Dermis lymphatic vessel endothelial cell (primary cell): ENCODE measurements around the gene SIGLEC14. TPM values are rescaled to one million over a fixed set of nuclear protein-coding genes. Genes with fewer than 3 reads are reported as not detected.

Source experiments
- total RNA-seq: library from RNA; depleted of rRNA; stranded (reverse); fragments of >200 nt; gene quantifications from 2 replicates; pipeline ENCODE4 v1.2.1, GENCODE V29; 2014

The SIGLEC14 gene, protein sequence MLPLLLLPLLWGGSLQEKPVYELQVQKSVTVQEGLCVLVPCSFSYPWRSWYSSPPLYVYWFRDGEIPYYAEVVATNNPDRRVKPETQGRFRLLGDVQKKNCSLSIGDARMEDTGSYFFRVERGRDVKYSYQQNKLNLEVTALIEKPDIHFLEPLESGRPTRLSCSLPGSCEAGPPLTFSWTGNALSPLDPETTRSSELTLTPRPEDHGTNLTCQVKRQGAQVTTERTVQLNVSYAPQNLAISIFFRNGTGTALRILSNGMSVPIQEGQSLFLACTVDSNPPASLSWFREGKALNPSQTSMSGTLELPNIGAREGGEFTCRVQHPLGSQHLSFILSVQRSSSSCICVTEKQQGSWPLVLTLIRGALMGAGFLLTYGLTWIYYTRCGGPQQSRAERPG
- not detected in 2 replicates for total RNA-seq

DNA sequence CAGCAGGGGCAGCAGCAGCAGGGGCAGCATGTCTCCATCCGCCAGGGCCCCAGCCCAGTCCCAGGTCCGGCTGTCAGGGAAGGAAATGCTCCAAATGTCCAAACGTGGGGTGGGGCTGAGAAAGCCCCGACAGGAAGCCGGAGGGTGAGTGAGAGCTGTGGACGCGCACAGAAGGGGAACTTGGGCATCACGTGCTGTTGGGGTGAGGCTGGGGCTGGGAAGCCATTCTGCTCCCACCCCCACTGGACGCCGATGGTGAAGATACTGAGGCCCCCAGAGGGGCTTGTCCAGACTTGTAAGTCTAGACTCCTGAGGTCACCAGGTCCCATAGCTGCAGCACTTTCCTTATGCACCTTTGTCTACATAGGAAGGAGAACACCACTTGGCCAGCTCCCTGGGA, at the start of gene SIGLEC14:
Gene SIGLEC14, minus strand, starts transcription at position 96 of the 400 bp plus-strand sequence. Its CDS starts 66 bp downstream, at position 30.

DNA sequence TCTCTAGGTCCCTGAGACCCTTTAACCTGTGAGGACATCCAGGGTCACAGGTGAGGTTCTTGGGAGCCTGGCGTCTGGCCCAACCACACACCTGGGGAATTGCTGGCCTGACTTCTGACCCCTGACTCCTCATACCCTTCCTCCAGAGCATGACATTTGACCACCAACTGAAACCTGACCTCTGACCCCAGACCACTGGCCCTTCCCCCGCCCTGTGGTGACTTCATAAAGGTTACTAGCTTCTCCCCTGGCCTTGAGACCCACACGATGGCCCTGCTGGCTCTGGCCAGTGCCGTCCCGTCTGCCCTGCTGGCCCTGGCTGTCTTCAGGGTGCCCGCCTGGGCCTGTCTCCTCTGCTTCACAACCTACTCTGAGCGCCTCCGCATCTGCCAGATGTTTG, 46.6 kb upstream of the SIGLEC14 start, which contains the start of gene SPACA6:
Gene SPACA6, plus strand, starts transcription at position 71 of the 400 bp plus-strand sequence. Its CDS starts 197 bp downstream, at position 268.

DNA sequence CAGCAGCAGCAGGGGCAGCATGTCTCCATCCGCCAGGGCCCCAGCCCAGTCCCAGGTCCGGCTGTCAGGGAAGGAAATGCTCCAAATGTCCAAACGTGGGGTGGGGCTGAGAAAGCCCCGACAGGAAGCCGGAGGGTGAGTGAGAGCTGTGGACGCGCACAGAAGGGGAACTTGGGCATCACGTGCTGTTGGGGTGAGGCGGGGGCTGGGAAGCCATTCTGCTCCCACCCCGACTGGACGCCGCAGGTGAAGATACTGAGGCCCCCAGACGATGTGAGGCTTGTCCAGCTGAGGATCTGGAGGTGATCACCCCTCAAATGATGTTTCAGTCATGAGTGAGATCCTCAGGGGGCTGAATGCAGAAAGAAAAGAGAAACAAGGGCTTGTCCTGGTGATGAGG, 16.3 kb downstream of the SIGLEC14 start, which contains the start of gene SIGLEC5:
Gene SIGLEC5, minus strand, starts transcription at position 87 of the 400 bp plus-strand sequence. Its CDS starts 66 bp downstream, at position 21.

Other genes starting within 250 kb of the SIGLEC14 start
- not detected in 2 replicates for gene SIGLEC10, start 229.2 kb downstream of the SIGLEC14 start, total RNA-seq
- gene SIGLEC8, start 188.4 kb downstream of the SIGLEC14 start, total RNA-seq, result not detected in 2 replicates
- not detected in 2 replicates for gene CEACAM18, start 168.3 kb downstream of the SIGLEC14 start, total RNA-seq
- gene SIGLEC12, start 145.0 kb downstream of the SIGLEC14 start, total RNA-seq, result not detected in 2 replicates
- gene SIGLEC6, start 115.2 kb downstream of the SIGLEC14 start, total RNA-seq, result not detected in 2 replicates
- gene ZNF175, start 75.5 kb downstream of the SIGLEC14 start, total RNA-seq, result 3.5 and 4.5 TPM in 2 replicates
- not detected in 2 replicates for gene SIGLEC5, start 16.4 kb downstream of the SIGLEC14 start, total RNA-seq
- 4.8 and 6.4 TPM in 2 replicates for gene SPACA6, start 46.5 kb upstream of the SIGLEC14 start, total RNA-seq
- gene HAS1, start 77.2 kb upstream of the SIGLEC14 start, total RNA-seq, result under 0.01 TPM in 1 of 2 replicates, not detected in the other
- not detected in 2 replicates for gene FPR1, start 105.1 kb upstream of the SIGLEC14 start, total RNA-seq
- gene FPR2, start 114.4 kb upstream of the SIGLEC14 start, total RNA-seq, result not detected in 2 replicates
- under 0.01 and 0.09 TPM in 2 replicates for gene FPR3, start 148.3 kb upstream of the SIGLEC14 start, total RNA-seq
- 3.1 and 4.2 TPM in 2 replicates for gene ZNF577, start 241.1 kb upstream of the SIGLEC14 start, total RNA-seq